DMS53 treated with DMSO at 0.1 percent for 48 hours (cell line): Measurements from ENCODE around the gene P4HB.

Experiments used
- DNase-seq: peaks from one replicate; lab custom pipeline; 2025; ENCODE audit not compliant: unreplicated experiment; lab: John Stamatoyannopoulos, UW

P4HB gene

GRCh38 chr17:81859906-81860755 lies at the start of gene P4HB:
Gene P4HB (minus strand): TSS chr17:81860535. CDS start chr17:81860471, 64 bp downstream.
- DNase-seq = peak; percentile 19

GRCh38 chr17:81909231-81909630 lies 48.9 kb upstream of the P4HB start:
- no peak for DNase-seq

GRCh38 chr17:81908793-81909192 lies 48.5 kb upstream of the P4HB start:
- DNase-seq = no peak

- no peak for DNase-seq
These were observed 47.1 kb upstream of the P4HB start for GRCh38 chr17:81907219-81908145.

- no peak for DNase-seq
These were observed 46.3 kb upstream of the P4HB start for GRCh38 chr17:81906476-81907218.

GRCh38 chr17:81905993-81906392 lies 45.7 kb upstream of the P4HB start:
- DNase-seq = no peak

- DNase-seq = no peak
These were observed 45.1 kb upstream of the P4HB start for GRCh38 chr17:81905424-81905875.

- DNase-seq = no peak
These were observed 44.5 kb upstream of the P4HB start for GRCh38 chr17:81904600-81905423.

GRCh38 chr17:81903896-81904599 lies 43.7 kb upstream of the P4HB start:
- no peak for DNase-seq

- no peak for DNase-seq
These were observed 43.1 kb upstream of the P4HB start for GRCh38 chr17:81903415-81903831.

- DNase-seq = no peak
These were observed 42.5 kb upstream of the P4HB start for GRCh38 chr17:81902653-81903414.

- no peak for DNase-seq
These were observed 41.8 kb upstream of the P4HB start, which contains the start of gene NPB for GRCh38 chr17:81902023-81902652. Gene NPB (plus strand): TSS chr17:81902238. CDS start chr17:81902278, 40 bp downstream.

- no peak for DNase-seq
These were observed 41.1 kb upstream of the P4HB start for GRCh38 chr17:81901167-81902022.

- no peak for DNase-seq
These were observed 40.0 kb upstream of the P4HB start for GRCh38 chr17:81900181-81900820.

- DNase-seq = no peak
These were observed 39.3 kb upstream of the P4HB start for GRCh38 chr17:81899514-81900166.

GRCh38 chr17:81898885-81899284 lies 38.5 kb upstream of the P4HB start:
- no peak for DNase-seq
